Breast epithelium (tissue), 3 donors: ENCODE measurements around the gene SLC2A11.

ENCODE experiments used
- CTCF ChIP-seq, 3 donors: fragments of 450-650 bp; IDR thresholded peaks; one replicate each; pipeline ENCODE4 v1.5.1; 2016 to 2017; ENCODE audit warnings: antibody characterized with exemption in 3 of 3, mild to moderate bottlenecking in 3 of 3, moderate library complexity in 3 of 3
- POLR2A ChIP-seq: fragments of 450-650 bp; IDR thresholded peaks from one replicate; pipeline ENCODE4 v1.6.1; 2016; ENCODE audit warnings: antibody characterized with exemption, mild to moderate bottlenecking, moderate library complexity

- TF ChIP-seq CTCF (IDR thresholded peaks at IDR 0.05) (no peak), POLR2A (no peak)
Measured at GRCh38 chr22:23883658-23884057, 26.0 kb downstream of the SLC2A11 start.
